Right atrium auricular region (tissue), 2 donors: ENCODE data around the gene MYH6. TPM values are rescaled to one million over a fixed set of nuclear protein-coding genes. Genes with fewer than 3 reads are reported as not detected.
"Not testable (repeated sequence)": the region's sequence is repeated elsewhere in the genome, so short reads cannot be mapped to it uniquely, and the experiment has no call there.

Experiments used
- DNase-seq: peaks from one replicate; pipeline ENCODE4 v3.0.0-alpha.2; 2019; ENCODE audit warnings: low spot score
- H3K27ac ChIP-seq, 2 donors: fragments of 200-600 bp; sonication (generic); 1 replicate in 1 of 2; 2 replicates in 1 of 2; pipeline ENCODE4 v1.5.1; 2016 to 2019
- H3K27me3 ChIP-seq, 2 donors: fragments of 200-600 bp; sonication (generic); one replicate each; pipeline versions ENCODE4 v1.5.1 to v1.6.0; 2017 to 2019
- H3K36me3 ChIP-seq: fragments of 200-600 bp; sonication (generic); one replicate; pipeline ENCODE4 v1.5.1; 2016
- H3K4me1 ChIP-seq, 2 donors: fragments of 200-600 bp; sonication (generic); one replicate each; pipeline versions ENCODE4 v1.5.1 to v1.6.0; 2017 to 2019
- H3K4me3 ChIP-seq, 2 donors: fragments of 200-600 bp; sonication (generic); 1 replicate in 1 of 2; 2 replicates in 1 of 2; pipeline ENCODE4 v1.5.1; 2017 to 2019; ENCODE audit warnings: mild to moderate bottlenecking in 1 of 2, moderate library complexity in 1 of 2
- H3K9me3 ChIP-seq, 2 donors: fragments of 200-600 bp; sonication (generic); one replicate each; pipeline ENCODE4 v1.5.1; 2019
- total RNA-seq, 2 donors: library from RNA; depleted of rRNA; stranded (reverse); fragments of >200 nt; gene quantifications; one replicate each; pipeline ENCODE4 v1.1.0, GENCODE V29; 2016
- TF ChIP-seq, protein P1 (sequence below), 2 donors: fragments of 200-600 bp; sonication (generic); IDR thresholded peaks; one replicate each; pipeline ENCODE4 v1.5.1; 2019; ENCODE audit warnings: antibody characterized with exemption in 2 of 2

Gene MYH6
- total RNA-seq, 2 donors from 2014 or later: 8,253 to 13,240 TPM

- Histone ChIP-seq H3K4me1 (no peaks in the 10 kb centered on the region), H3K27me3 (no peaks in the 10 kb centered on the region), H3K27ac (peak overlapping the region; percentile 81 to 91), H3K9me3 (no peaks in the 10 kb centered on the region), H3K36me3 (peaks cover 98% of the 10 kb centered on the region), H3K4me3 (peak overlapping the region; percentile 61 to 82)
- TF ChIP-seq, protein P1, sequence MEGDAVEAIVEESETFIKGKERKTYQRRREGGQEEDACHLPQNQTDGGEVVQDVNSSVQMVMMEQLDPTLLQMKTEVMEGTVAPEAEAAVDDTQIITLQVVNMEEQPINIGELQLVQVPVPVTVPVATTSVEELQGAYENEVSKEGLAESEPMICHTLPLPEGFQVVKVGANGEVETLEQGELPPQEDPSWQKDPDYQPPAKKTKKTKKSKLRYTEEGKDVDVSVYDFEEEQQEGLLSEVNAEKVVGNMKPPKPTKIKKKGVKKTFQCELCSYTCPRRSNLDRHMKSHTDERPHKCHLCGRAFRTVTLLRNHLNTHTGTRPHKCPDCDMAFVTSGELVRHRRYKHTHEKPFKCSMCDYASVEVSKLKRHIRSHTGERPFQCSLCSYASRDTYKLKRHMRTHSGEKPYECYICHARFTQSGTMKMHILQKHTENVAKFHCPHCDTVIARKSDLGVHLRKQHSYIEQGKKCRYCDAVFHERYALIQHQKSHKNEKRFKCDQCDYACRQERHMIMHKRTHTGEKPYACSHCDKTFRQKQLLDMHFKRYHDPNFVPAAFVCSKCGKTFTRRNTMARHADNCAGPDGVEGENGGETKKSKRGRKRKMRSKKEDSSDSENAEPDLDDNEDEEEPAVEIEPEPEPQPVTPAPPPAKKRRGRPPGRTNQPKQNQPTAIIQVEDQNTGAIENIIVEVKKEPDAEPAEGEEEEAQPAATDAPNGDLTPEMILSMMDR (IDR thresholded peaks at IDR 0.05): no peak
- DNase-seq: no peak
Observed at GRCh38 chr14:23402296-23403138, 5.6 kb downstream of the MYH6 start.

DNA sequence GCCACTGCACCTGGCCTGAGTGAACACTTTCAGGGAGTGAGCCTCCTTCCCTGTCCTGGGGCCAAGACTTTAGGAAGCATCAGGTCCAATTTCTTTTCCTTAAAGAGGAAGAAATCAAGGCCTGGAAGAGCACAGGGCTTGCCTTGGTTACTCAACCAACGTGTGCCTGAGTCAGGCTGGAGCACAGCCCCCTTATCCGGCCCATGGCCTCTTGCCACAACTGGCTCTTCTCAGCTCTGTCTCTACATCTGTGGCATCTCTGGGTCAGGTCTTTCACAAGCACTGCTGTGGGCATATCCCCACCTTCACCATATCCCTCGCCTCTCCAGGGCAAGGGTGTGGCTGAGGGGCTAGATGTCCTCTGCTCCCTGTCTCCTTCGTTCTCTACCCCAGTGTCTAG, 6.8 kb downstream of the MYH6 start:
- Histone ChIP-seq H3K27me3 (no peaks in the 10 kb centered on the region), H3K4me3 (peak overlapping the region; percentile 61 to 82), H3K9me3 (no peaks in the 10 kb centered on the region), H3K36me3 (peaks cover 98% of the 10 kb centered on the region), H3K4me1 (no peaks in the 10 kb centered on the region), H3K27ac (peak overlapping the region; percentile 81 to 91)
- TF ChIP-seq, protein P1 (IDR thresholded peaks at IDR 0.05): no peak
- no peak for DNase-seq

- peak overlapping the region; percentile 81 to 91 for H3K27ac ChIP-seq
- DNase-seq, H3K9me3 ChIP-seq, H3K27me3 ChIP-seq, H3K4me1 ChIP-seq: not testable (repeated sequence)
- H3K36me3 ChIP-seq: peaks cover 98% of the 10 kb centered on the region
- H3K4me3 ChIP-seq: peak overlapping the region; percentile 61 to 82
Observed at GRCh38 chr14:23400496-23401149, 7.5 kb downstream of the MYH6 start.

DNA sequence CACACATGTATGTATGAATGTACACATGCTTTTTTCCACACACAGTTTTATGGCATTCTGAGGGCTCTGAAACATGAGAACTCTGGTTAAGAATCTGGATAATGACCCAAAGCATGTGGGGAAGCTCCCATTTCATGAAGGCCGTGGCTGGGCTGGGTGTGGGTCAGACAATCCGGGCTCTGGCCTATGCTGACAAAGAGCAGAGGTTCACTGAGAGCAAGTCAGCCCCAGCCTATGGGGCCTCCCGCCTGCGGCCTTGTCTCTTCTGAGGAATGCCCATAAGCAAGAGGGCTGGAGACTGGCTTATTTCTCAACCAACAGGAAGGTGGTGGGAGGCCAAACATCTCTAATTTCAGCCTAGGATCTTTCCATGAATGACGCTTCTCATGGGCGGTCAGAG, 8.5 kb downstream of the MYH6 start:
- Histone ChIP-seq H3K4me1 (no peaks in the 10 kb centered on the region), H3K27ac (peak overlapping the region; percentile 67 to 81), H3K4me3 (peak overlapping the region; percentile 61 to 82), H3K27me3 (no peaks in the 10 kb centered on the region), H3K9me3 (no peaks in the 10 kb centered on the region), H3K36me3 (peaks cover 98% of the 10 kb centered on the region)
- TF ChIP-seq, protein P1 (IDR thresholded peaks at IDR 0.05): no peak
- no peak for DNase-seq

- H3K27ac ChIP-seq: peak overlapping the region; percentile 67 to 69
- TF ChIP-seq, protein P1 (IDR thresholded peaks at IDR 0.05): no peak
- H3K9me3 ChIP-seq: no peaks in the 10 kb centered on the region
- H3K4me1 ChIP-seq: no peaks in the 10 kb centered on the region
- no peaks in the 10 kb centered on the region for H3K27me3 ChIP-seq
- H3K4me3 ChIP-seq: peak overlapping the region; percentile 61 to 82
- no peak for DNase-seq
- H3K36me3 ChIP-seq: peaks cover 98% of the 10 kb centered on the region
Observed at GRCh38 chr14:23399136-23399535, 8.9 kb downstream of the MYH6 start.

- TF ChIP-seq, protein P1 (IDR thresholded peaks at IDR 0.05): no peak
- Histone ChIP-seq H3K4me1 (no peaks in the 10 kb centered on the region), H3K36me3 (peaks cover 98% of the 10 kb centered on the region), H3K4me3 (peak overlapping the region; percentile 61 to 82), H3K27ac (peak overlapping the region; percentile 67 to 69), H3K9me3 (no peaks in the 10 kb centered on the region), H3K27me3 (no peaks in the 10 kb centered on the region)
- no peak for DNase-seq
Observed at GRCh38 chr14:23398348-23398747, 9.7 kb downstream of the MYH6 start.
